Activated gamma-delta T cell treated with anti-CD3 and anti-CD28 coated beads, Interleukin-2, amount 50 U/mL, for 16 hours (primary cell): ENCODE measurements around the gene DBR1.
A peak's percentile ranks its signal among the peaks of the same experiment; 100 is the strongest.

Experiments
- DNase-seq: peaks from one replicate; pipeline ENCODE4 v3.0.0-alpha.2; 2020; ENCODE audit warnings: low read depth

DBR1 gene

DNA sequence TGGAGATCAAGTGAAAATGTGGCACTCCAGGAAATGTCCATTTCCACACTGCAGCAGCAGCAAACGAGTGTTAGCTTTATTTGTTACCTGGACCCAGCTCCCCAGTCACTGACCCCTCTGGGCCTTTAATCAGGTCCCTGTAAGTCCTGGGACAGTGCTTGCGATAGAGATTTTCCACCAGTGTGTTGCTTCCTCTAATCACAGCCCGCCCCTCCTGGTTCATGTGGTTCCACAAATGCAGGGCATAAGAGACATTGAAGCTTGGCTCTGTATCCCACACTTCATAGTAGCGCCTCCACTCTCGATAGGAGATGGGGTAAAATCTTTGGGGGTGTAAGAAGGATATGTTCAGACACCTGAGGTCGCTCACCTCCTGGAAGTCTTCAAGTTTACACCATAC is 50.5 kb downstream of the DBR1 start:
- no peak for DNase-seq

GRCh38 chr3:138119423-138119766 is 55.3 kb downstream of the DBR1 start:
- no peak for DNase-seq

GRCh38 chr3:138118612-138119422 is 55.9 kb downstream of the DBR1 start:
- DNase-seq = peak; percentile 14

DNA sequence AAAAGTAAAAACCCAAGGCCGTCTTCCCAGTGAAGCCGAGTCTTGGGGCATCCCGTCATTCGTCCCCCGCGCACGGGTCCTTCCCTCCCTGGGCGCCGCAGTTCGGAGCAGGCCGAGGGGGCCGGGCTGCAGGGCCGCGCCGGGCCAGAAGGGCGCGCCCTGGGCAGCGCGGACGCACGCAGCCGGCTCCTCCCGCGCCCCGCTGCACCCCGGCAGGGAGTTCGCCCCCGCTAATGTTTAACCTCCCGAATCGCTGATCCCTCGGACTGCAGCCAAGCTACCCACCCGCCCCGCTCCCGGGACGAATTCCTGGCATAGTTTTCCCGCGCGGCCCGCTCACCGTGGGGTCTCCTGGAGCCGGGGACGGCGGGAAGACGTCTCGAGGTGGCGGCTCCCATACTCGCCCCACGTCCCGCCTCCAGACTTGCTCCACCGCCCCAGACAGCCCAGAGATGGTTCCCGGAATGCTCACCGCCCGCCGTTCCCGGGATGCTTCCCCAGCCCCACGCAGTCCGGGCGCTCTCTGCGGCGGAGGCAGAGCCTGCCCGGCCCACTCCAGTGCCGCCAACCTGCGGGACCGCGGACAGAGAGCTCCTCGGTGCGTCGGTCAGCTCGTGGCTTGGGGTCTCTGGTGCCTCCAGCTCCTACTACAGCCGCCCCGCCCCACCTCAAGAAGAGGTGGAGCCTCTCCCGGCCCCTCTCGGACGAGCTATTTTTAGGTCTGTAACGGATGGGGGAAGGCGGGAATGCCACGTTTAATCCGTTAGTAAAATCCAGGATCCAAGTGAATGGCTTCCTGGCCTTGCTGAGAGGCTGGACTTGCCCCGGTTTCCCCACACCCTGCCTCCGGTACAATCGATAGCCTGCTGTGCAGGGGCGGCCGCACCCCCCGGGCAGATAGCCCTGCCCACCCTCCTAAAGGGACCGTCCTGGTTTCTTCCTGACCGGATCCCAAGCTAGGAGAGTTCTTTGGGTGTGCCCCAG is 59.4 kb downstream of the DBR1 start, which contains the start of gene DZIP1L:
Gene DZIP1L, minus strand, starts transcription at position 621 of the 984 bp plus-strand sequence. CDS start 11,637 bp downstream, outside the sequence.
- no peak for DNase-seq

- no peak for DNase-seq
Measured at GRCh38 chr3:138114431-138114918, 60.2 kb downstream of the DBR1 start.

DNA sequence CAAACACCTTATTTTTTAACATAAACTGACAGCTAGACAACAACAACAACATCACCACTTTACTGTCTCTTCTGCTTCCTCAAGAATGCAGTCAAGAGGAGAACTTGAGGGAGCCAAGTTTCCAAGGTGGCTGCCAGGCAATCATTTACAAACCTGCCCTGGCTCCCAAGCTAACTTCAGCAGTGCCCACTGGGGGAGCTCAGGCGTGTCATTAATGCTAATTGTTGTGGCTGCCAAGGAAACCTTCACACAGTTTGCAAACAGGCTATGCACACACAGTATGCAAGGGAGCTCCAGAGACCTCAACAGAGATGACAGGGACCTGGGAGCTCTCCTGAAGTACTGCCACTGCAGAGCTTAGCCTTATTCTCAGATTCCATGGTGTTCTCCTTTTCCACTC is 61.4 kb downstream of the DBR1 start:
- no peak for DNase-seq

GRCh38 chr3:138112362-138112761 is 62.4 kb downstream of the DBR1 start:
- no peak for DNase-seq
